ENCODE measurements around the gene FBLN7.

The FBLN7 gene

DNA sequence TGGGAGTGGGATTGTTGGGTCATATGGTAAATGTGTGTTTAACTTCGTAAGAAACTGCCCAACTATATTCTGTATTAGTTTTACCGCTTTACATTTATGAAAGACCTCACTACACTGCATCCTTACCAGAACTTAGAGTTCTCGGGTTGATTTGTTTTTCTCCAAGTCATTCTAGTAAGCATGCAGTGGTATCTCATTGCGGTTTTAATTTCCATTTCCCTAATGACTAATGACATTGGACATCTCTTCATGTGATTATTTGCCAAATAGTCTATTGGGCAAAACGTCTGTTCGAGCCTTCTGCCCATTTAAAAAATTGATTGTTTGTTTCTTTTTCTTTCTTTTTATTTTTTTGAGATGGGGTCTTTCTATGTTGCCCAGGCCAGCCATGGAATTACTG, 6.8 kb downstream of the FBLN7 start:
- Histone ChIP-seq H3K4me3 (ENCODE audit: low read length) (no peak overlapping the region), H3K4me1 (ENCODE audit: control insufficient read depth, insufficient read depth, low read length) (no peaks in the 10 kb centered on the region), H3K36me3 (ENCODE audit: control insufficient read depth, insufficient read depth, low read length) (no peaks in the 10 kb centered on the region), H3K27me3 (ENCODE audit: control insufficient read depth, insufficient read depth, low read length) (no peaks in the 10 kb centered on the region), H3K27ac (ENCODE audit: low read depth, low read length) (no peak overlapping the region), H3K9ac (ENCODE audit: low read length) (no peak overlapping the region)

DNA sequence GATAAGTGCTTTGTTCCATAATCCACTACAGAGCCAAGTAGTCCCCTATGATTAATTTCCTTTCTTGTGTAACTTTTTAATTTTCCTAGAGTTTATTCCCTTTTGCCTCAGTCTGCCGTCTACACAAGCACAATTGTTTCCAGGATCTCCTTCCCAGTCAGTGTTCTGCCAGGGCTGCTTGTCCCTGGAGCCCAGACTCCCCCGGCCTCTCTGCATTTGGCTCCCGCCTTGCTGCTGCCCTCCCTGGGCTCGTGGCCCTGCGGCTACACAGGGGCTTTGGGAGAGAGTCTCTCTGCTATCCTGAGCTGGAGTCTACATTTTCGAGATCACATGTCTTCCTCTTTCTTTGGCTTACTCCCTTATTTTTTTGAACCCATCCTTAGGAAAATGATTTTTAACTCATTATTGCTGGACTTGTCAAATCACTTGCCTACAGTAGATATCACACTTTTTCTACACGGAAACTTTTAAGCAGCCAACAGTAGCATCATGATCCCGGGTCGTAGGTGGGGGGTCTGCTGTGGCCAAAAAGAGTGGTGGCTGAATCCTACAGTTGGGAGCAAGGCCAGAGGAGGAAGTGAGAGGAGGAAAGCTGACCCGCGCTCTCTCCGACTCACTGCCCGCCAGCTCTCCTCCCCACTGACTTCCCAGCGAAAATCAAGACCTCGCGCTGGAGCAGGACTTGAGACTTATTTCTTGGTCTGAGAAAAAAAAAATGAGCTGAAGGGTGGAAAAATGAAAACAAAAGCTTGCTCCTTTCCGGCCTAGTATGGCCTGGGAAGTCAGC, 9.4 kb downstream of the FBLN7 start:
- Histone ChIP-seq H3K27me3 (ENCODE audit: control insufficient read depth, insufficient read depth, low read length) (no peaks in the 10 kb centered on the region), H3K36me3 (ENCODE audit: control insufficient read depth, insufficient read depth, low read length) (no peaks in the 10 kb centered on the region), H3K9ac (ENCODE audit: low read length) (no peak overlapping the region), H3K27ac (ENCODE audit: low read depth, low read length) (no peak overlapping the region), H3K4me3 (ENCODE audit: low read length) (no peak overlapping the region), H3K4me1 (ENCODE audit: control insufficient read depth, insufficient read depth, low read length) (peaks cover 3% of the 10 kb centered on the region)

DNA sequence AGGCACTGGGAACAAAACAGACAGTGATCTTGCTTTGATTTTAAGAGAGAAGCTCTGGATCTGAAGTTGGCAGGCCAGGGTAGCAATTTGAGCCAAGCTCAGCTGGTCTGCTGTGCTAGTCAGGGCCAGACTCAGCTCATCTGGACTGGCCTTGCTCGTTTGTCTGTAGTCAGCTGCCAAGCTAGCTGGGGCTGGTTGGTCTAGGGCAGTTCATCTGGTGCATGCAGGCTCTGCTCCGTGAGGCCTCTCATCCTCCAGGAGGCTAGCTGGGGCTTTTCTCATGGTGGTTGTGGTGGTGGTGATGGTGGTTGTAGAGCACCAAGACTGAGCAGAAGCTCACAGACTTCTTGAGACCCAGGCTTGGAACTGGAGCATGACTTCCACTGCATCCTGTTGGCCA, 10.3 kb downstream of the FBLN7 start:
- H3K4me3 ChIP-seq (ENCODE audit: low read length): no peak overlapping the region
- H3K9ac ChIP-seq (ENCODE audit: low read length): no peak overlapping the region
- H3K4me1 ChIP-seq (ENCODE audit: control insufficient read depth, insufficient read depth, low read length): peaks cover 3% of the 10 kb centered on the region
- H3K27me3 ChIP-seq (ENCODE audit: control insufficient read depth, insufficient read depth, low read length): no peaks in the 10 kb centered on the region
- H3K36me3 ChIP-seq (ENCODE audit: control insufficient read depth, insufficient read depth, low read length): no peaks in the 10 kb centered on the region
- H3K27ac ChIP-seq (ENCODE audit: low read depth, low read length): no peak overlapping the region

DNA sequence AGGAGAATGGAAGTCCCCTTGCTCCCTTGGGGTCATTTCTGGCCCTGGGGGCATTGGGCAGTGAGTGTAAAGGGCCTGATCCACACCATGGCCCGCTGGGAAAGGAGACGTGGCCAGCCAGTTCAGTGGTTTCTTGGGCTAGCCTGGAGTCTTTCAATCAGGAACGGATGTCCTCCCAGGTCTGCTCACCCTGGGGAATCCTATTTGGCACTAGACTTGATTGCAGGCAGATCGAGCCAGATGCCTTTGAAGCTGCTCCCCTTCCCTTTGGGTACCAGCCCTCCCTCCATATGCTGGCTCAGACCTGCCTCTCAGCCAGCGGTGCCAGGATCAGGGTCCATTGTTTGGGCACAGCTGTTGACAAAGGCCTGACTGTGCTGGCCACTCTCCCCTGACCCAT, 11.0 kb downstream of the FBLN7 start:
- Histone ChIP-seq H3K4me1 (ENCODE audit: control insufficient read depth, insufficient read depth, low read length) (peaks cover 3% of the 10 kb centered on the region), H3K27ac (ENCODE audit: low read depth, low read length) (no peak overlapping the region), H3K4me3 (ENCODE audit: low read length) (no peak overlapping the region), H3K27me3 (ENCODE audit: control insufficient read depth, insufficient read depth, low read length) (no peaks in the 10 kb centered on the region), H3K9ac (ENCODE audit: low read length) (no peak overlapping the region), H3K36me3 (ENCODE audit: control insufficient read depth, insufficient read depth, low read length) (no peaks in the 10 kb centered on the region)

DNA sequence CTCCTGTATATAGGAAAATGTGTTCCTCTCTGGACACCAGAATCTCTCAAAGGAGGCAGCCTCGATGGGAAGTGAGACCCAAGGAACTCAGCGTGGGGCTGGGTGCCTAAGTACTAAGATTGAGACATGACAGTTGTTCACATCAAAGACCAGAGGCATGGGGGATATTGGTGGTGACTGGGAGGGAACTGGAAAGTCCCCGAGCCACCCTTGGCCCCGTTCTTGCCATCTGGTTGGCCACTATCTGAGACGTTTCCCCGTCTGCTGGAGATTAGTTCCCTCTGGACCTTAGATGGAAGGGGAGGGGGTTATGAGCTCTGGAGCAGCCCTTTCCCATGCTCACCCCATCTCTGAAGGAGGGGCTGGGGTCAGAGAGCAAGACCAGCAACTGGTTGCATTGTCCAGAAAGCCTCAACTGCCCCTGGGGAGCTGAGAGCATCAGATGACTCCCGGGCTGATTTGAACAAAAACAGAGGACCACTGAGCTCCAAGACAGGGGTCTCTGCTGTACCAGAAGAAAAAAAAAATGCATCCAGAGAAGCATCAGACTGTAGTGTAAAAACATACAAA, 11.8 kb downstream of the FBLN7 start:
- Histone ChIP-seq H3K4me3 (ENCODE audit: low read length) (no peak overlapping the region), H3K27me3 (ENCODE audit: control insufficient read depth, insufficient read depth, low read length) (no peaks in the 10 kb centered on the region), H3K27ac (ENCODE audit: low read depth, low read length) (no peak overlapping the region), H3K4me1 (ENCODE audit: control insufficient read depth, insufficient read depth, low read length) (peaks cover 3% of the 10 kb centered on the region), H3K9ac (ENCODE audit: low read length) (no peak overlapping the region), H3K36me3 (ENCODE audit: control insufficient read depth, insufficient read depth, low read length) (no peaks in the 10 kb centered on the region)

DNA sequence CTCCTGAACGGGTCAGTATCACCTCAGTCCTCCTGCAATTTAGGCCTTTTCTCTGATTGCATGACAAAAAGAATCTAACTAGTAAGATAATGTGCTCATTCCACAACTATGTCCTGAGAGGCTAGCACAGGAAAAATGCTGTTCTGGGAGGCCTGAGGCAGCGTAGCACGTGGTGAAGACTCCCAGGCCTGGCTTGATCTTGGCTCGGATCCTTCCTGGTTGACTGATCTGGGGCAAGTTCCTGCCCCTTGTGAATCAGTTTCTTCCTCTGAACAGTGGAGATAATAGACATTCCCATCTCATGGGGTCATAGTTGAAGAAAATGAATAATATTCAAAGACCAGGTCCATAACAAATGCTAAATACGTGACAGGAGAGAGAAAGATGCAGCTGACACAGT, 12.3 kb downstream of the FBLN7 start:
- Histone ChIP-seq H3K27ac (ENCODE audit: low read depth, low read length) (peak overlapping the region; percentile 11), H3K36me3 (ENCODE audit: control insufficient read depth, insufficient read depth, low read length) (no peaks in the 10 kb centered on the region), H3K4me3 (ENCODE audit: low read length) (no peak overlapping the region), H3K27me3 (ENCODE audit: control insufficient read depth, insufficient read depth, low read length) (no peaks in the 10 kb centered on the region), H3K4me1 (ENCODE audit: control insufficient read depth, insufficient read depth, low read length) (peaks cover 3% of the 10 kb centered on the region), H3K9ac (ENCODE audit: low read length) (no peak overlapping the region)

DNA sequence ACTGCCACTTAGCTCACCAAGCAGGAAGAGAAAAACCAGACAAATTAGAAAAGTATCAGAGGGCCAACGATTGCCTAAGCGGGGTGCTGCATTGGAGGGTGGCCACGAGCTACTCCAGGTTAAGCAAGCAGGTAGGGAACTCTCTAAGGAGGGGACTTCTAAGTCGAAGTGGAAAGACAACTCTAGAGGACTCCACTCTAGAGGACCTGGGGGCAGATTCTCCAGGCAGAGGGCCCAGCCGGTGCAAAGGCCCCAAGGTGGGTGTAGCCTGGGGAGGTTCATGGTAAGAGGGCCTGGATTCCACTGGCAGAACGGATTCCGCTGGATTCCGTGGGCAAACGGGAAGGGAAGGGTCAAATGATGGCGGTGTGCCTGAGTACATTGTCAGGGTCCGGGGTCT, 12.7 kb downstream of the FBLN7 start:
- no peak overlapping the region for H3K9ac ChIP-seq (ENCODE audit: low read length)
- H3K36me3 ChIP-seq (ENCODE audit: control insufficient read depth, insufficient read depth, low read length): no peaks in the 10 kb centered on the region
- no peak overlapping the region for H3K4me3 ChIP-seq (ENCODE audit: low read length)
- no peaks in the 10 kb centered on the region for H3K27me3 ChIP-seq (ENCODE audit: control insufficient read depth, insufficient read depth, low read length)
- peak overlapping the region; percentile 11 for H3K27ac ChIP-seq (ENCODE audit: low read depth, low read length)
- peaks cover 3% of the 10 kb centered on the region for H3K4me1 ChIP-seq (ENCODE audit: control insufficient read depth, insufficient read depth, low read length)

DNA sequence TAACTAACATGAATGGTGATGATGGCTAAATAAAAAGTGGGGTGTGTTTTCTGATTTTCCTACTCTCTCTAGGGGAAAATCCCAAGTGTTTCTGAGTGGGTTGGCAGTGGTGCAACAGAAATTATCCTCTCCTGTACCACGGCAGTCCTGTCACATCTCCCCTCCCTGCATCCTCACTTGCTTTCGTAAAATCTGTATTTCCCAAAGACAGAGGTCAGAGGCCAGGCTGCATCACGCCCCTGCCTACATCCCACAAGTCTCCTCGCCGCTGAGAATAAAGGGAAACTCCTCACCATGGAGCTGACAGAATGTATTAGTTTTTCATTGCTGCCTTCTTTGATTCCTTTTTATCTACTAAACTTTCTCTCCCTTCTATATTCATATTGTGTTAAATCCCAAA, 13.1 kb downstream of the FBLN7 start:
- Histone ChIP-seq H3K27me3 (ENCODE audit: control insufficient read depth, insufficient read depth, low read length) (no peaks in the 10 kb centered on the region), H3K4me3 (ENCODE audit: low read length) (no peak overlapping the region), H3K9ac (ENCODE audit: low read length) (no peak overlapping the region), H3K27ac (ENCODE audit: low read depth, low read length) (no peak overlapping the region), H3K4me1 (ENCODE audit: control insufficient read depth, insufficient read depth, low read length) (peaks cover 3% of the 10 kb centered on the region), H3K36me3 (ENCODE audit: control insufficient read depth, insufficient read depth, low read length) (no peaks in the 10 kb centered on the region)

DNA sequence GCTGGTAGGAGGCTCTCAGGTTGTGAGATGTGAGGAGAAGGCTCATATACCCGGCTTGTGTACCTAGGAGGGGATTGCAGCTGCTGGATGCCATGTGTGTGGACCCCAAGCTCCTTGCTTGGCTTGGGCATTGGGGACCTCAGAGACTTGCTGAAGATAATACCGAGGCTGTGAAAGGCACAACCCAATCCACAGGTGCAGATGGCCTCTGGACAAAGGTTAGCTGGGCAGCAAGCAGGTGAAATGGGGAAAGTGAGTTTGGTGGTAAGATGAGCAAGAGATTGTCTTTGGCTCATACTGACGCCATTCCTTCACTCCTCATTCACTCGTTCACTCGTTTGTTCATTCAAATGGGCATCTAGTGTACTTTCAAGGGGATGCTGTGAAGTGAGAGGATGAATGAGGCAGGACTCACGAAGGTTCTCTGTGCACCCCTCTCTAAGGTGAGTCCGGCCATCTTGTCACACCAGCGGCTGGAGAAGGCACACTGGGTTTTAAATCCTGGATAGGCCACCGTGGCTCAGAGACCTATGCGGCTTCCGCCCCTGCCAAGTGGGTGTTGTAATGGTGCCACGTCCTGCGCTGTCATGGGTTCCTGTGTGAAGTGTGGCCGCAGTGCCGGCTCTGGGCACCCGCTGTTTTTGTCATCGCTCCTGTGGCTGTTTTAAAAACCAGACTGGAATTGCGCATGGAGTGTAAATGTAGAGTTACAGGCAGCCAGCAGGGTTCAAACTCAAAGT, 13.7 kb downstream of the FBLN7 start:
- Histone ChIP-seq H3K4me3 (ENCODE audit: low read length) (no peak overlapping the region), H3K36me3 (ENCODE audit: control insufficient read depth, insufficient read depth, low read length) (no peaks in the 10 kb centered on the region), H3K9ac (ENCODE audit: low read length) (no peak overlapping the region), H3K4me1 (ENCODE audit: control insufficient read depth, insufficient read depth, low read length) (peaks cover 3% of the 10 kb centered on the region), H3K27ac (ENCODE audit: low read depth, low read length) (no peak overlapping the region), H3K27me3 (ENCODE audit: control insufficient read depth, insufficient read depth, low read length) (no peaks in the 10 kb centered on the region)

DNA sequence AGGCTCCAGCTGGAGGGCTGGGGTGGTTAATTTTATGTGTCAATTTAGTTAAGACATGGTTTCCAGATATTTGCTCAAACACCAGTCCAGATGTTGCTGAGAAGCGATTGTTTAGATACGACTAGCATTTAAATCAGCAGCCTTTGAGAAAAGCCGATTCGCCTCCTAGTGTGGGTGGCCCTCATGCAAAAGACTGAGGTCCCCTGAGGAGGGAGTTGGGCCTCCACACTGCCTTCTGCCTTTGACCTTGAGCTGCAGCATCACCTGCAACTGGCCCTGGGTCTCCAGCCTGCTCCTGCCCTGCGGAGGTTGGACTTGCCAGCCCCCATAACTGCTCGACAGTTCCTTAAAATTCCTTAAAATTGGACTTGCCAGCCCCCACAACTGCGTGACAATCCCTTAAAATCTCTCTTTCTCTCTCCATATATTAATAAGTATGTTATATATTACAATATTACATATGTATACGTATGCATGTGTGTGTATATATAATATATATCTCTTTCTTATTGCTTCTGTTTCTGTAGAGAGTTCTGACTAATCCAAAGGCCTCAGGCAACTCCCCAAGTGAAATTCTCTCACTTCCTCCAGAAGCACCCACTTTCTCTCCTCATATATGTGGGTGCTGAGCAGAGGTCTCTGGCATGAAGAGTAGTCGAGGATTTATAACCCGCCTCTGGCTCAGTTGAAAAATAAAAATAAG, 14.4 kb downstream of the FBLN7 start:
- no peaks in the 10 kb centered on the region for H3K27me3 ChIP-seq (ENCODE audit: control insufficient read depth, insufficient read depth, low read length)
- no peak overlapping the region for H3K27ac ChIP-seq (ENCODE audit: low read depth, low read length)
- H3K9ac ChIP-seq (ENCODE audit: low read length): no peak overlapping the region
- no peaks in the 10 kb centered on the region for H3K36me3 ChIP-seq (ENCODE audit: control insufficient read depth, insufficient read depth, low read length)
- no peak overlapping the region for H3K4me3 ChIP-seq (ENCODE audit: low read length)
- H3K4me1 ChIP-seq (ENCODE audit: control insufficient read depth, insufficient read depth, low read length): peaks cover 3% of the 10 kb centered on the region

DNA sequence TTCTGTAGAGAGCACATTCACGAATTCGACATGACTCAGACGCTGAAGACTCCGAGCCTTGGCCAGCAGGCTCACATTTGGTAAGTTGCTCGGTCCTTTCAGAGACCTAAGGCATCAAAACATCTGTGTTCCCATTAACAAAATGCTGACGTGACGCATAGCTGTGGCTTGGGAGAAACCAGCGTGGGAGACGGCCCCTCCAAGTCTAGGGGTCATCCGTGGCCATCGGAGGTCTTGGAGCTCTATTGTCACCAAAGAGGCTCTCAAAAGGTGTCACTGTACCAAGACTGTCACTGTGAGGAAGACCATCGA, 14.9 kb downstream of the FBLN7 start:
- Histone ChIP-seq H3K4me3 (ENCODE audit: low read length) (no peak overlapping the region), H3K27me3 (ENCODE audit: control insufficient read depth, insufficient read depth, low read length) (no peaks in the 10 kb centered on the region), H3K4me1 (ENCODE audit: control insufficient read depth, insufficient read depth, low read length) (peaks cover 3% of the 10 kb centered on the region), H3K27ac (ENCODE audit: low read depth, low read length) (no peak overlapping the region), H3K36me3 (ENCODE audit: control insufficient read depth, insufficient read depth, low read length) (no peaks in the 10 kb centered on the region), H3K9ac (ENCODE audit: low read length) (no peak overlapping the region)

DNA sequence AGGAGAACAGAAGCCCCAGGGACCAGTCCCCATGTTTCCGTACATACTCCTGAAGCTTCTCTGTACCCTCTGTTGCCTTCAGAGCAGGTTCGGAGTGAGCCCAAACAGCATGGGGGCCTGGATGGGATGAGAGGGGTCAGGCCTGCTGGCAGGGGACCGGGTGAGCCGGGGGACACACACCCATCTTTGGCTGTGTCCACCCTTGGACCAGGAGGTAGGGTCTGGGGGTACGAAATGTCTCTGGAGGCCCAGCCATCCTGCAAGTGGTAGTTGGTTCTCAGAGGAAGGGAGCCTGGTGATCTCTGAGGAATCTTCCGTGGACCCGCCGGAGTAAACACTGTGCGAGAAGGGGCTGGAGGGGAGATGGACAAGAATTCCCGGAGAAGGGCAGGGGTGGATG, 15.3 kb downstream of the FBLN7 start:
- H3K9ac ChIP-seq (ENCODE audit: low read length): no peak overlapping the region
- no peak overlapping the region for H3K27ac ChIP-seq (ENCODE audit: low read depth, low read length)
- H3K4me3 ChIP-seq (ENCODE audit: low read length): no peak overlapping the region
- peaks cover 3% of the 10 kb centered on the region for H3K4me1 ChIP-seq (ENCODE audit: control insufficient read depth, insufficient read depth, low read length)
- no peaks in the 10 kb centered on the region for H3K27me3 ChIP-seq (ENCODE audit: control insufficient read depth, insufficient read depth, low read length)
- H3K36me3 ChIP-seq (ENCODE audit: control insufficient read depth, insufficient read depth, low read length): no peaks in the 10 kb centered on the region

All from rectal smooth muscle tissue (tissue), 1 donor.